Measurements from ENCODE around the gene PTPN11. TPM values are rescaled to one million over a fixed set of nuclear protein-coding genes. Genes with fewer than 3 reads are reported as not detected.
A peak's percentile ranks its signal among the peaks of the same experiment; 100 is the strongest.

The PTPN11 gene
- polyA plus RNA-seq (2013, experiment 1 of 4), result 83.6 TPM
- polyA plus RNA-seq (2013, experiment 2 of 4), result 76.9 TPM
- 48.5 TPM for polyA plus RNA-seq (2013, experiment 3 of 4)
- polyA plus RNA-seq (2013, experiment 4 of 4), result 53.6 TPM

GRCh38 chr12:112418608-112419296 lies at the start of gene PTPN11:
Gene PTPN11, plus strand, starts transcription at chr12:112418947. Its CDS starts 165 bp downstream, at chr12:112419112.
- WGBS, 2 experiments, result 0% methylated on average over 89 of the region's 89 CpGs
- Histone ChIP-seq H3K9me3 (ENCODE audit: control insufficient read depth, low read length) (no peaks in the 10 kb centered on the region), H3K36me3 (ENCODE audit: control insufficient read depth, insufficient read depth, low read length) (no peaks in the 10 kb centered on the region), H3K27ac (ENCODE audit: insufficient read depth, low read depth, low read length, poor library complexity, severe bottlenecking) (peak within 1 kb of the TSS; percentile 85), H3K4me3 (ENCODE audit: insufficient read depth, low read depth, low read length) (peak within 1 kb of the TSS; percentile 97), H3K27me3 (ENCODE audit: control insufficient read depth, insufficient read depth, low read length, poor library complexity, severe bottlenecking) (no peaks in the 10 kb centered on the region), H3K4me1 (ENCODE audit: control insufficient read depth, insufficient read depth, low read length) (no peaks in the 10 kb centered on the region)

DNA sequence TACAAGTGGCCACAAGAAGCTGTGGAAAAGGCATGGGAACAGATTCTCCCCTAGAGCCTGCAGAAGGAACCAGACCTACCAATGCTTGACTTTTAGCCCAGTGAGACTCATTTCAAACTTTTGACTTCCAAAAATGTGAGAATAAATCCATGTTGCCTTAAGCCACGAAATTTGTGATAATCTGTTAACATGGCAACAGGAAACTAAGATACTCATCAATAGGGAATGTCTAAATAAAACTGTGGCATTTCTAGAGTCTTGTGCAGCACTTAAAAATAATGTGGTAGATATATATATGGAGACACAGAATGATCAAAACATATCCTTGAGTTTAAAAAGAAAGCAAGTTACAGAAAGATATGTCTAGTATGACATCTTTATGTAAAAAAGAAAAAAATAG lies 48.5 kb upstream of the PTPN11 start:
- Histone ChIP-seq H3K9me3 (ENCODE audit: control insufficient read depth, low read length) (no peaks in the 10 kb centered on the region), H3K4me3 (ENCODE audit: insufficient read depth, low read depth, low read length) (no peak overlapping the region), H3K27me3 (ENCODE audit: control insufficient read depth, insufficient read depth, low read length, poor library complexity, severe bottlenecking) (no peaks in the 10 kb centered on the region), H3K4me1 (ENCODE audit: control insufficient read depth, insufficient read depth, low read length) (no peaks in the 10 kb centered on the region), H3K36me3 (ENCODE audit: control insufficient read depth, insufficient read depth, low read length) (no peaks in the 10 kb centered on the region), H3K27ac (ENCODE audit: insufficient read depth, low read depth, low read length, poor library complexity, severe bottlenecking) (no peak overlapping the region)
- 87 to 91% methylated on average over 1 of the region's 1 CpG for WGBS, 2 experiments

DNA sequence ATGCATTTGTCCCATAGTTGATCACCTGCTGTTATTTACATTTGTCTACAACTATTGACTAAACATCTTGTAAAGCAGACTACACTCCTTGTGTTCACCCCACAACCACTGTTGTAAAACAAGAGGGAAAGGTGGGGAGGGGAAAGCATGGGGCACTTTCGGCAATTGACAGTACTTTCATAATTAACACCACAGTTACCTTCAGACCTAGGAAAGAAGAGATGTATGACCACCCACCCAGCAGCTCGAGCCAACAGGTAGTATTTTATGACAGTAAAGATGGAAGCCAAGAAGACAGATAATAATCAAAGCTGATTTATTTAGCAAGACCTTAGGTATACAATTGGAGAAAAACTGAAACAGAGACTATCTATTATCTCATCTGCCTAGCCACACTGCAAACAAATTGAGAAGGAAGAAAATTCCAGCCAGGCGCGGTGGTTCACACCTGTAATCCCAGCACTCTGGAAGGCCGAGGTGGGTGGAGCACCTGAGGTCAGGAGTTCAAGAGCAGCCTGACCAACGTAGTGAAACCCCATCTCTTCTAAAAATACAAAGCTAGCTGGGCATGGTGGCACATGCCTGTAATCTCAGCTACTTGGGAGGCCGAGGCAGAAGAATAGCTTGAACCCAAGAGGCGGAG lies 47.8 kb upstream of the PTPN11 start:
- 88 to 92% methylated on average over 7 of the region's 8 CpGs for WGBS, 2 experiments
- Histone ChIP-seq H3K27ac (ENCODE audit: insufficient read depth, low read depth, low read length, poor library complexity, severe bottlenecking) (no peak overlapping the region), H3K36me3 (ENCODE audit: control insufficient read depth, insufficient read depth, low read length) (no peaks in the 10 kb centered on the region), H3K27me3 (ENCODE audit: control insufficient read depth, insufficient read depth, low read length, poor library complexity, severe bottlenecking) (no peaks in the 10 kb centered on the region), H3K9me3 (ENCODE audit: control insufficient read depth, low read length) (no peaks in the 10 kb centered on the region), H3K4me1 (ENCODE audit: control insufficient read depth, insufficient read depth, low read length) (no peaks in the 10 kb centered on the region), H3K4me3 (ENCODE audit: insufficient read depth, low read depth, low read length) (no peak overlapping the region)

DNA sequence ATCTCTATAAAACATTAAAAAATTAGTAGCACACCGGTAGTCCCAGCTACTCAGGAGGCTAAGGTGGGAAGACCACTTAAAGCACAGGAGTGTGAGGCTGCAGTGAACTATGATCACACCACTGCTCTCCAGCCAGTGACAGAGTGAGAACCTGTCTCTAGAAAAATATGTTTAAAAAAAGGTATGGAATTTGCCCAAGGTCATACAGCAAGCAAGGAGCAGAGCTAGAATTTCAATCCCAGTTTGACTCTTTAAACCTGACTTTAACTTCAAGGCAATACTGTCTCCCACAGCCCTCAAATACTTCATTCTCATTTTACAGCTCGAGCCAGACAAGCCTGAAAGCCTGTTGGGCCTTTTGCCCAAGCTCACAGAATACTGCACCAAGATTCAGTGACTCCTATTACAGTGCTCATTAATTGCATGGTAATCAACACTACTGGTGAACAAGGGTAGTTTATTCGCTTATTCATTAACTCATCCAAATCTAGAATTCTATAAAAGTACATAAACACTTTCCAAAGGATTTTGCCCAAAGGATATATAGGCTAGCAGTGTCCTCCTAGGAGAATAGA lies 44.5 kb upstream of the PTPN11 start:
- no peaks in the 10 kb centered on the region for H3K4me1 ChIP-seq (ENCODE audit: control insufficient read depth, insufficient read depth, low read length)
- H3K9me3 ChIP-seq (ENCODE audit: control insufficient read depth, low read length), result no peaks in the 10 kb centered on the region
- H3K4me3 ChIP-seq (ENCODE audit: insufficient read depth, low read depth, low read length), result no peak overlapping the region
- no peaks in the 10 kb centered on the region for H3K36me3 ChIP-seq (ENCODE audit: control insufficient read depth, insufficient read depth, low read length)
- no peak overlapping the region for H3K27ac ChIP-seq (ENCODE audit: insufficient read depth, low read depth, low read length, poor library complexity, severe bottlenecking)
- 93 to 96% methylated on average over 3 of the region's 3 CpGs for WGBS, 2 experiments
- H3K27me3 ChIP-seq (ENCODE audit: control insufficient read depth, insufficient read depth, low read length, poor library complexity, severe bottlenecking), result no peaks in the 10 kb centered on the region

GRCh38 chr12:112375105-112375504 lies 43.6 kb upstream of the PTPN11 start:
- H3K9me3 ChIP-seq (ENCODE audit: control insufficient read depth, low read length), result no peaks in the 10 kb centered on the region
- H3K4me1 ChIP-seq (ENCODE audit: control insufficient read depth, insufficient read depth, low read length), result no peaks in the 10 kb centered on the region
- H3K27me3 ChIP-seq (ENCODE audit: control insufficient read depth, insufficient read depth, low read length, poor library complexity, severe bottlenecking), result no peaks in the 10 kb centered on the region
- no peak overlapping the region for H3K4me3 ChIP-seq (ENCODE audit: insufficient read depth, low read depth, low read length)
- WGBS, 2 experiments, result 96 to 98% methylated on average over 3 to 5 of the region's 5 CpGs
- H3K27ac ChIP-seq (ENCODE audit: insufficient read depth, low read depth, low read length, poor library complexity, severe bottlenecking), result no peak overlapping the region
- H3K36me3 ChIP-seq (ENCODE audit: control insufficient read depth, insufficient read depth, low read length), result no peaks in the 10 kb centered on the region

DNA sequence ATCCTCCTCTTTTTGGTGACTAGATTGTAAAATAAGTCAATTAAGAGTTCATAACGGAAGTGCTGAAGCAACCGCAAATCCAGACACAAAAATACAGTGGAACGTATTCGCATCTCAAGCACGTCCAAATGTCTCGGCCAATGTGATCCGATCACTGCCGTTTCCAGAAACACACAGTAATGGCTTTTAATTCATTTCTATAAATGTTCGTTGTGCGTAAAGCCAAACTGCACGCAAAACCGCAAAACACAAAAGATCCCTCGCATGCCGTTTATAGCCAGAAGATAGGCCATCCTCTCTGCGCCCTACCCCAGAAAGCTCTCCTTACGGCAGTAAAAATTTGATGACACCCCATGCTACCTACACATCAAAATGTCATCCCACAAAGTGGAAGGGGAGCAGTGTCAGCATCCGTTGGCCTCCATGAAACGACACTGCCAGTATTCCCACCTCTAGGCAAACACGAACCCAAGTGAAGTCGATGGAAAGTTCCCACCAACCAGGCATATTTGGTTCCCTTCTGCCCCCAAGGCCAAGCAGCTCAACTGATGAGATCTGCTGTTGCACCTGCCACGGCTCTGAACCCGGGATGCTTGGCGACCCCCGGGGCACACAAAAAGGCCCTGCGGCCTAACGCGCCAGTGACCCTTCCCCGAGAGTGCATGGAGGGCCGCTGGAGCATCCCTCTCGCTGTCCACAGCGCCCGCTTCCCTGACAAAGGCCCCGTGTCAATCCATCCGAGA lies 37.9 kb upstream of the PTPN11 start:
- Histone ChIP-seq H3K9me3 (ENCODE audit: control insufficient read depth, low read length) (no peaks in the 10 kb centered on the region), H3K27me3 (ENCODE audit: control insufficient read depth, insufficient read depth, low read length, poor library complexity, severe bottlenecking) (no peaks in the 10 kb centered on the region), H3K36me3 (ENCODE audit: control insufficient read depth, insufficient read depth, low read length) (no peaks in the 10 kb centered on the region), H3K4me3 (ENCODE audit: insufficient read depth, low read depth, low read length) (peak overlapping the region; percentile 70), H3K27ac (ENCODE audit: insufficient read depth, low read depth, low read length, poor library complexity, severe bottlenecking) (peak overlapping the region; percentile 44), H3K4me1 (ENCODE audit: control insufficient read depth, insufficient read depth, low read length) (no peaks in the 10 kb centered on the region)
- WGBS, 2 experiments, result 48% methylated on average over 34 of the region's 34 CpGs

DNA sequence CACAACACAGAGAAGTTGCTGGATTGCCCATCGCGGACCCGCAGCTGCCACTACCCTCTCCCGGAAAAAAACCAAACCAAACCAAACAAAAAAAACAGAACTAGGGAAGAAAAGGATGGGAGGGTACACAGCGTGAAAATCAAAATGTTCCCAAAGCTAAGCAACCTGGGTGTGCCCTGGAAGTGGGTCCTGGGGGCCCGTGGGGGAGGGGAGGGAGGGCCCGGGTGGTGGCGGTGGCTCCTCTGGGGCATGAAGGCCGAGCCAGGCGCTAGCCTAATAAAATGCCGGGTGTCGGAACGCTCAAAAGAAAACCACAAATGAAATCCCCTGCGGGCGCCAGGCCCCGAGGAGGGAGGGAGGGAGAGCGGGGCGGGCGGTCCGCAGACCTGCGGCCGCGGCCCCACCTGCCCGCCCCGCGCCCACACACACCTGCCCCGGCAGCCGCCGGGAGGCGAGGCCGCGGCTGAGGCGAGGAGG lies 37.3 kb upstream of the PTPN11 start:
- Histone ChIP-seq H3K36me3 (ENCODE audit: control insufficient read depth, insufficient read depth, low read length) (no peaks in the 10 kb centered on the region), H3K27me3 (ENCODE audit: control insufficient read depth, insufficient read depth, low read length, poor library complexity, severe bottlenecking) (no peaks in the 10 kb centered on the region), H3K4me3 (ENCODE audit: insufficient read depth, low read depth, low read length) (peak overlapping the region; percentile 70), H3K9me3 (ENCODE audit: control insufficient read depth, low read length) (no peaks in the 10 kb centered on the region), H3K4me1 (ENCODE audit: control insufficient read depth, insufficient read depth, low read length) (no peaks in the 10 kb centered on the region), H3K27ac (ENCODE audit: insufficient read depth, low read depth, low read length, poor library complexity, severe bottlenecking) (peak overlapping the region; percentile 44)
- WGBS, 2 experiments, result 1% methylated on average over 33 of the region's 33 CpGs

DNA sequence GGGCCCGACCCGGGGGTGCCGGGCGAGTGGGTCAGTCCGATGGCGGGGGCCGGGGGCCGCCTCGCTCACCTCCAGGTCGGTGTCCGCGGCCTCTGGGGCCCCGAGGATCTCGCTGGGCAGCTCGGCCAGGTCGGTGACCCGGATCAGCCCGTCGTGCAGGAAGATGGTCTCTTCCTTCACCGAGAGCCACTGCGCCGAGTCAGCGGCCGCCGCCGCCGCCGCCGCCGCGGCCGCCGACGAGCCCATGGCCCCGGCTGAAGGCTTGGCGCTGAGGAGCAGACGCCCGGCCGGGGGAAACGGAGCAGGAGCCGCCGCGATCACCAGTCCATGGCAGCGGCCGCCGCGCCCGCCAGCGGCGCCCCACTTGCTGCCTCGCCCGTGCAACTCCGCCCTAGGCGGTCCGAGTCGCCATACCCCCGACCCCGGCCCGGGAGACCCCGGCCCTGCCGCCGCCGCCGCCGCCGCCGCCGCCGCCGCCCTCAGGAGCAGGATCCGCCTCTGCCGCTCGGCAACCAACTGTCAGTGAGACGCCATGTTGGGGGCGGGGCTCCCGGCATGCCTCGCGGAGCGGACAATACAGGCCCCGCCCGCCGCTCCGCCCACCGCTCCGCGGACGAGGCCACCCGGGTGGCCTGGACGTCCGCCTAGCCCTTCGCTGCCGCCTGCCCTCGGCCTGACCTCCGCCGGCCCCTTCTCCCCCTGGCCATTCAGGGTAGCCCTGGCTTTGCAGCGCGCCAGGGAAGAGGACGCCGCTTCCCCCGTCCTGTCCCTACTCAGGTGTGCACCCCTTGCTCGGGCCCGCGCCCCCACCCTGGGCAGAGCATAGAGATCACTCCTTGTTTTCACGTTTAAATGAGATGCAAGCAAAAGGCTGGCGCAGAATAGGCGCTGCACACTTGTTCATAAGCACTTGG lies 36.6 kb upstream of the PTPN11 start, which contains the start of gene HECTD4:
Gene HECTD4 (minus strand): TSS at position 549 of the 914 bp plus-strand sequence. CDS start 303 bp downstream, at position 246.
- Histone ChIP-seq H3K9me3 (ENCODE audit: control insufficient read depth, low read length) (no peaks in the 10 kb centered on the region), H3K27ac (ENCODE audit: insufficient read depth, low read depth, low read length, poor library complexity, severe bottlenecking) (peak within 1 kb of the TSS; percentile 44), H3K36me3 (ENCODE audit: control insufficient read depth, insufficient read depth, low read length) (no peaks in the 10 kb centered on the region), H3K4me1 (ENCODE audit: control insufficient read depth, insufficient read depth, low read length) (no peaks in the 10 kb centered on the region), H3K4me3 (ENCODE audit: insufficient read depth, low read depth, low read length) (peak within 1 kb of the TSS; percentile 70), H3K27me3 (ENCODE audit: control insufficient read depth, insufficient read depth, low read length, poor library complexity, severe bottlenecking) (no peaks in the 10 kb centered on the region)
- WGBS, 2 experiments, result 2% methylated on average over 106 of the region's 106 CpGs

DNA sequence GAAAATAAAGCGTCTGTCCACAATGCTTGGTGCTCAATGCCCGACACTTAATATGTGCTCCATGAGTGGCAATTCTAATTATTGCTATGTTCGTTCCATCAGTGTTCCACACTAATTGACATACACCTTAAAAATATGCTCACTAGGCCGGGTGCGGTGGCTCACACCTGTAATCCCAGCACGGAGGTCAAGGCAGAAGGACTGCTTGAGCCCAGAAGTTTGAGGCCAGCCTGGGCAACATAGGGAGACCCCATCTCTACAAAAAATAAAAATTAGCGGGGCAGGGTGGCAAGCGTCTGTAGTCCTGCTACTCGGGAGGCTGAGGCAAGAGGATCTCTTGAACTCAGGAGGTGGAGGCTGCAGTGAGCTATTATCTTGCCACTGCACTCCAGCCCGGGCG lies 35.9 kb upstream of the PTPN11 start:
- Histone ChIP-seq H3K27me3 (ENCODE audit: control insufficient read depth, insufficient read depth, low read length, poor library complexity, severe bottlenecking) (no peaks in the 10 kb centered on the region), H3K27ac (ENCODE audit: insufficient read depth, low read depth, low read length, poor library complexity, severe bottlenecking) (no peak overlapping the region), H3K4me3 (ENCODE audit: insufficient read depth, low read depth, low read length) (peak overlapping the region; percentile 70), H3K9me3 (ENCODE audit: control insufficient read depth, low read length) (no peaks in the 10 kb centered on the region), H3K36me3 (ENCODE audit: control insufficient read depth, insufficient read depth, low read length) (no peaks in the 10 kb centered on the region), H3K4me1 (ENCODE audit: control insufficient read depth, insufficient read depth, low read length) (no peaks in the 10 kb centered on the region)
- WGBS, 2 experiments, result 90 to 93% methylated on average over 9 to 11 of the region's 11 CpGs

All from ectodermal cell (in vitro differentiated cells).